Hepatocyte (in vitro differentiated cells): Measurements from ENCODE around the gene EPHA5. TPM values are rescaled to one million over a fixed set of nuclear protein-coding genes. Genes with fewer than 3 reads are reported as not detected.

Experiments
- DNase-seq: peaks from one replicate; pipeline ENCODE4 v3.0.0-alpha.2; 2016; ENCODE audit warnings: low spot score
- H2AFZ ChIP-seq: fragments of 200-600 bp; sonication (generic); 2 replicates; pipeline ENCODE4 v1.6.0; 2016; ENCODE audit warnings: antibody characterized with exemption, mild to moderate bottlenecking
- H3K27ac ChIP-seq: fragments of 200-600 bp; sonication (generic); 2 replicates; pipeline ENCODE4 v1.5.1; 2016; ENCODE audit warnings: mild to moderate bottlenecking
- H3K27me3 ChIP-seq: fragments of 200-600 bp; sonication (generic); 2 replicates; pipeline ENCODE4 v1.6.1; 2016
- H3K36me3 ChIP-seq: fragments of 200-600 bp; sonication (generic); replicated peaks from 2 replicates; pipeline ENCODE4 v1.5.1; 2016; ENCODE audit warnings: low read depth; ENCODE audit not compliant: insufficient read depth
- H3K4me1 ChIP-seq: fragments of 200-600 bp; sonication (generic); 2 replicates; pipeline ENCODE4 v1.5.1; 2016; ENCODE audit warnings: mild to moderate bottlenecking, moderate library complexity; ENCODE audit not compliant: insufficient read depth
- H3K4me2 ChIP-seq: fragments of 200-600 bp; sonication (generic); 2 replicates; pipeline ENCODE4 v1.6.0; 2016
- H3K4me3 ChIP-seq: fragments of 200-600 bp; sonication (generic); 2 replicates; pipeline ENCODE4 v1.5.1; 2016; ENCODE audit warnings: mild to moderate bottlenecking
- H3K79me2 ChIP-seq: fragments of 200-600 bp; sonication (generic); 2 replicates; pipeline ENCODE4 v1.6.0; 2017; ENCODE audit warnings: mild to moderate bottlenecking
- H3K9me2 ChIP-seq: fragments of 200-600 bp; sonication (generic); replicated peaks from 2 replicates; pipeline ENCODE4 v1.6.0; 2017; ENCODE audit warnings: mild to moderate bottlenecking; ENCODE audit not compliant: insufficient read depth
- H3K9me3 ChIP-seq: fragments of 200-600 bp; sonication (generic); 2 replicates; pipeline ENCODE4 v1.5.1; 2016; ENCODE audit warnings: low read depth, mild to moderate bottlenecking
- H4K20me1 ChIP-seq: fragments of 200-600 bp; sonication (generic); 2 replicates; pipeline ENCODE4 v1.6.0; 2016; ENCODE audit warnings: mild to moderate bottlenecking; ENCODE audit not compliant: insufficient read depth, poor library complexity, severe bottlenecking
- CTCF ChIP-seq: fragments of 200-600 bp; sonication (generic); IDR thresholded peaks from 2 replicates; pipeline ENCODE4 v1.5.1; 2016; ENCODE audit warnings: antibody characterized with exemption, mild to moderate bottlenecking; ENCODE audit not compliant: poor library complexity
- EZH2 ChIP-seq: fragments of 200-600 bp; sonication (generic); IDR thresholded peaks from 2 replicates; pipeline ENCODE4 v1.6.1; 2016; ENCODE audit warnings: antibody characterized with exemption, mild to moderate bottlenecking, borderline replicate concordance
- EZH2phosphoT487 ChIP-seq: fragments of 200-600 bp; sonication (generic); IDR thresholded peaks from one replicate; pipeline ENCODE4 v1.6.1; 2018; ENCODE audit warnings: antibody characterized with exemption, mild to moderate bottlenecking, low read depth, moderate library complexity; ENCODE audit not compliant: unreplicated experiment, severe bottlenecking
- WGBS: methylation state at CpG from one replicate; pipeline ENCODE4 v1.1.6; 2016; ENCODE audit warnings: low lambda C conversion rate; ENCODE audit errors: missing lambda C conversion rate; 5-methylcytosine and 5-hydroxymethylcytosine counted together
- polyA plus RNA-seq: library from polyadenylated mRNA; unstranded; fragments of >200 nt; fragmentation: Nextera tagmentation; extraction: Ambion mirVana; gene quantifications from 2 replicates; pipeline ENCODE4 v1.2.1, GENCODE V29; 2016
- total RNA-seq: library from RNA; depleted of rRNA; stranded (reverse); fragments of >200 nt; gene quantifications from 2 replicates; pipeline ENCODE4 v1.2.3, GENCODE V29; 2014

The EPHA5 gene
- total and polyA plus RNA-seq, 2 experiments from 2014 or later = 0.05 to 0.63 TPM

GRCh38 chr4:65391814-65392213 is 278.5 kb downstream of the EPHA5 start:
- WGBS = 72% methylated on average over 2 of the region's 2 CpGs
- H3K4me3 ChIP-seq = no peak overlapping the region

DNA sequence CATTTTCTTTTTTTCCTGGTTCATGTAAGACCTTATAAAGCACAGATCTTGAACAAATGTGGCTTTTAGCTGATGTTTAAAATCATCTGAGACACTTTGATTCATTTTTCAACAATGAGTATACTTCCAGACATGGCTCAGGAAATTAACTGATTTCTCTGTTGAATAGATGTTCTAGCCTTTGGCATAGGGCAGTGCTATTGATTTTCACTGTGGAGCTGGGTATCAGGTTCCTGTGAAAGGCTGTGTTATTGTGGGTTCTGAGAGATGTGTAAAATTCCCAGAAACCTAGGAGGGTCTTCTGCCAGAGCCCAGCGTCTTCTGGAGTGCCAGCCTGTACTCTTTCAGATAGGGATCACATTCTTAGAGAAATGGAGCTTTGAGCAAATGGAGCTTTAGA is 278.9 kb downstream of the EPHA5 start:
- no peak for DNase-seq
- Histone ChIP-seq H3K27ac (no peak overlapping the region), H3K4me1 (no peaks in the 10 kb centered on the region), H3K4me3 (no peak overlapping the region), H3K36me3 (no peaks in the 10 kb centered on the region), H3K79me2 (no peaks in the 10 kb centered on the region), H3K9me2 (no peaks in the 10 kb centered on the region), H3K9me3 (no peaks in the 10 kb centered on the region), H2AFZ (no peak overlapping the region), H4K20me1 (no peaks in the 10 kb centered on the region), H3K4me2 (no peak overlapping the region), H3K27me3 (no peaks in the 10 kb centered on the region)
- TF ChIP-seq CTCF (no peak), EZH2 (no peak), EZH2phosphoT487 (no peak)
- WGBS = 81% methylated on average over 1 of the region's 1 CpG

More at GRCh38 chr4:65391814-65392213, 278.5 kb downstream of the EPHA5 start:
- Histone ChIP-seq H3K27ac (no peak overlapping the region), H3K9me3 (no peaks in the 10 kb centered on the region), H4K20me1 (no peaks in the 10 kb centered on the region), H3K9me2 (no peaks in the 10 kb centered on the region), H3K4me2 (no peak overlapping the region), H3K4me1 (no peaks in the 10 kb centered on the region), H2AFZ (no peak overlapping the region), H3K36me3 (no peaks in the 10 kb centered on the region), H3K79me2 (no peaks in the 10 kb centered on the region), H3K27me3 (no peaks in the 10 kb centered on the region)
- no peak for DNase-seq
- TF ChIP-seq EZH2 = no peak
- TF ChIP-seq EZH2phosphoT487 = no peak
- no peak for TF ChIP-seq CTCF

GRCh38 chr4:65386927-65387326 is 283.4 kb downstream of the EPHA5 start:
- H3K4me1 ChIP-seq = no peaks in the 10 kb centered on the region
- no peaks in the 10 kb centered on the region for H3K36me3 ChIP-seq
- no peak overlapping the region for H3K4me3 ChIP-seq
- no peaks in the 10 kb centered on the region for H3K27me3 ChIP-seq
- 92% methylated on average over 5 of the region's 5 CpGs for WGBS
- H4K20me1 ChIP-seq = no peaks in the 10 kb centered on the region
- no peaks in the 10 kb centered on the region for H3K9me3 ChIP-seq
- H2AFZ ChIP-seq = no peak overlapping the region
- TF ChIP-seq EZH2phosphoT487 = no peak
- TF ChIP-seq CTCF = no peak
- no peak for TF ChIP-seq EZH2
- no peak overlapping the region for H3K27ac ChIP-seq
- H3K4me2 ChIP-seq = no peak overlapping the region
- H3K9me2 ChIP-seq = no peaks in the 10 kb centered on the region
- DNase-seq = no peak
- no peaks in the 10 kb centered on the region for H3K79me2 ChIP-seq
